ENCODE data around the gene KLHL41.
"Not testable (repeated sequence)": the region's sequence is repeated elsewhere in the genome, so short reads cannot be mapped to it uniquely, and the experiment has no call there.

KLHL41 gene

DNA sequence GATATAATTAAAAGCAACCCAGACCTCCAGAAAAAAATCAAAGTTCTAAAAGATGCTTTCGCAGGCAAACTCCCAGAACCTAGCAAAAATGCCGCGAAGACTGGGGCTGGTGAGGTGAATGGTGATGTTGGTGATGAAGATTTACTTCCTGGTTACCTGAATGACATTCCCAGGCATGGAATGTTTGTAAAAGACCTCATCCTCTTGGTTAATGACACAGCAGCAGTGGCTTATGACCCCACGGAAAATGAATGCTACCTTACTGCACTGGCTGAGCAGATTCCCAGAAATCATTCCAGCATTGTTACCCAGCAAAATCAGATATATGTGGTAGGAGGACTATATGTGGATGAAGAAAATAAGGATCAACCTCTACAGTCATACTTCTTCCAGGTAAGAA is 994 bp downstream of the KLHL41 start:
- DNase-seq (ENCODE audit: low spot score): no peak

DNA sequence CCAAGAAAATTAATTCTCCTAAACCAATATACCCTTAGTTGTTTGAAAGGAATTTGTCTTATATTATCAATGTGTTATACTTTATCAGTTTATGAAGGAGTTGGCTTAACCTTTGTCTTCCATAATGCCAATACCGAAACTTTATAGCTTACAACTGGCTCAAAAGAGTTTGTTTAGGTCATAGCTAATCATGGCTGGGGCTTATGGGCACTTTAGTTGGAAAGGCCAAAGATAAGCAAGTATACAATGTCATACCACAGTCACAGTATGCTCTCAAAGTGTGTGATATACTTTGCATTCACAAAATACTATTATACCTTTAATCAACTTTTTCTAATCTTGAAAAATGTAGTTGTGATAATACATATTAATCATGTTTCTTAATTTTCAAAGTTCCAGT is 2.3 kb downstream of the KLHL41 start:
- no peak for DNase-seq (ENCODE audit: low spot score)

DNA sequence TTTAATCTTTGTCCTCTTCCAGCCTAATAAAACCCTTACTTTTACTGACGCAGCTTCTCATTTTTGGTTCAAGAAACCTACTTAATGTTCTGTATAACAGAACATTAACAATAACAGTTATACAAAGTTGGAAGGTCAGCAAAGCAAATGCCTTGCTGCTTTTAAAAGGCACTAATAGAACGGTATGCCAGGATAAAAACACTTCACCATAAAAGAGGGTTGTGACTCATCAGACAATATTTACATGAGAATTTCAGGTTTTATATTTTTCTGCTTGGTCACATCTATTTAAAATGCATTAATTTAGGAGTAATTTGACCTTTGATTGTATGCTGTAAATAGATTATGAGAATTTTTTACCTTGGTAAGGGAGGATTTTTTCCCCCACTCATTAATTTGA is 3.0 kb downstream of the KLHL41 start:
- no peak for DNase-seq (ENCODE audit: low spot score)

DNA sequence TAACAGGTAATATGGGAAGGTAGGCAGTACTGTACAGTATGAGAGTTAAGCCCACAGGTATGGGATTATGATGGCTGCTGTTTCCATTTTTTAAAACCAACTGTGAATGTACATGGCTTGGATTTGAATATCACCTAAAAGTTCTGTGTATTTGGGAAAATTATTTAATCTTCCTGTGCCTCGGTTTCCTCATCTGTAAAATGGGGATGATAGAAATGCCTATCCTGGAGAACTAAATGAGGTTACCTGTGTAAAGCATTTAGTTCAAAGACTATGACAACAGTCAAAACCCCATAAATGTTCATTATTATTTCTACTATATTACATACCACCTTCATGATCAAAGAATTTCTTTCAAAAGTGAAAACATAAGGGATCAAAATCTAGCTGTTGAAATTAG is 3.6 kb downstream of the KLHL41 start:
- no peak for DNase-seq (ENCODE audit: low spot score)

DNA sequence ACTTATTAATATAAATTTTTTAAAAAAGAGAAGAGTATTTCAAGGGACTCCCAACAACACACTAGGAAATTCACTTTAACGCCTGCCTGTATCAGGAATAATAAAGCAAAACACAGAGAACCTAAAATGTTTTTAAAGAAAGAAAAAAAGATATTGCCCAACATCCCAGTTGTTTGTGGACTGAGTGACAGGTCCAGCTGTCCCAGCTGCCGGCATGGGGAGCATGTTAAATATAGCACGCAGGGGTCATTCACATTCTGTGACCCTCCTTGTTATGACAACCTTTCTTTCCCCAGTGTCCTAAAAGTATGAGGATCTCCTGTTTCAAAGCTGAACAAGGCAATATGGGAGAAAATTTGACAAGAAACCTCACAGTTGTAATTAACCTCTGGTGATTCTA is 4.4 kb downstream of the KLHL41 start:
- no peak for DNase-seq (ENCODE audit: low spot score)

DNA sequence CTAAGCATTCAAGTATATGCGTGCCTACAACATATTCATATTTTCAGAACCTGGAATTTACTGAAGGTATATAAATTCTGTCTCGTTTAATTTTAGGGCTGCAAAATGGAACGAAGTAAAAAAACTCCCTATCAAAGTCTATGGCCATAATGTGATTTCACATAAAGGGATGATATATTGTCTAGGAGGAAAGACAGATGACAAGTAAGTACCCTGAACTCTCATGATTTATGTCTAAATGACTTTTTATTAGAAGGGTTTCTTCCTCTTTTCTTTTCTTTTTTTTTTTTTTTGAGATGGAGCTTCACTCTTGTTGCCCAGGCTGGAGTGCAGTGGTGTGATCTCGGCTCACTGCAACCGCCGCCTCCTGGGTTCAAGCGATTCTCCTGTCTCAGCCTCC is 5.3 kb downstream of the KLHL41 start:
- not testable (repeated sequence) for DNase-seq (ENCODE audit: low spot score)

DNA sequence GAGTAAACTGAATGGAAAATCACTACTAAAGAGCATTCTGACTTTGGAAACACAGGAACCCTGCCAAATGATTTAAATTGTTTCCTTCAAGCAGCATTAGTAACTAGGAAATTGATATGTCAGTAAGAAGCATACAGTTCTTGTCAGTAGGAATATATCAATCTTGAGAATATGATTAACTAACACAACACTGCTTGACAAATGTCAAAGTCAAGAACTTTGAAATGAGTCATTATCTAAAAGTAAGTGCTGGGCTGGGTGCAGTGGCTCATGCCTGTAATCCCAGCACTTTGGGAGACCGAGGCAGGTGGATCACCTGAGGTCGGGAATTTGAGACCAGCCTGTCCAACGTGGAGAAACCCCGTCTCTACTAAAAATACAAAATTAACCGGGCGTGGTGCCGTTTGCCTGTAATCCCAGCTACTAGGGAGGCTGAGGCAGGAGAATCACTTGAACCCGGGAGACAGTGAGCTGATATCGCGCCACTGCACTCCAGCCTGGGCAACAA is 7.0 kb downstream of the KLHL41 start:
- not testable (repeated sequence) for DNase-seq (ENCODE audit: low spot score)

DNA sequence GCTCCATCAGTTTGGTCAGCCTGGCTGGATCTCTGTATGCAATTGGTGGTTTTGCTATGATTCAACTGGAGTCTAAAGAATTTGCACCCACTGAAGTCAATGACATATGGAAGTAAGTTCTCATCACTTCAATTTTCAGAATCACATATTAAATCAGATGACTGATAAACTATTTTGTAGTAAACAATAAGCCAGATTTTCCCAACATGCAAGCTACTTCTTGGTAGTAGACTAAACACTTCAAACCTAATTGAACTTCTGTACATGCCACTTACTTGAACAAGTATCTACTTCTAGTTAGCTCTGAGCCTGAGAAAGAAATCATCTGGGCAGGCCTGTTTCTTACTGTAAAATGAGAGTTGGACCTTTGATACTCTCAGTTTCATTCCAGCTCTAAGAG is 11.4 kb downstream of the KLHL41 start:
- no peak for DNase-seq (ENCODE audit: low spot score)

DNA sequence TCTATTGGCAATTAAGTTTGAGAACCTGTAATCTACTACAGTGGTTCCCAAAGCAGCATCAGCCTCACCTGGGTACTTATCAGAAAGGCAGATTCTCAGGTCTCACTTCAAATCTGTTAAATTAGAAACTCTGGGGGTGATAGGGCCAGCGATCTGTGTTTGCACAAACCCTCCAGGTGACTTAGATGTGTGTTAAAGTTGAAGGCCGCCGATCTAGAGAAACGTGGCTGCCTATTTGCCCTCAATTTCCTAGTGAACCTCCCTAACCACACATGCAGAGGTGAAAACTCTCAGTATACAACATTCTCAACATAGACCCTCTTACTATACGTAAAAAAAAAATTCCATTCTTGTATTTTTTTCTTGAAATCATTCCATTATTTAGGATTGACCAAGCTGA is 14.2 kb downstream of the KLHL41 start:
- DNase-seq (ENCODE audit: low spot score): no peak

DNA sequence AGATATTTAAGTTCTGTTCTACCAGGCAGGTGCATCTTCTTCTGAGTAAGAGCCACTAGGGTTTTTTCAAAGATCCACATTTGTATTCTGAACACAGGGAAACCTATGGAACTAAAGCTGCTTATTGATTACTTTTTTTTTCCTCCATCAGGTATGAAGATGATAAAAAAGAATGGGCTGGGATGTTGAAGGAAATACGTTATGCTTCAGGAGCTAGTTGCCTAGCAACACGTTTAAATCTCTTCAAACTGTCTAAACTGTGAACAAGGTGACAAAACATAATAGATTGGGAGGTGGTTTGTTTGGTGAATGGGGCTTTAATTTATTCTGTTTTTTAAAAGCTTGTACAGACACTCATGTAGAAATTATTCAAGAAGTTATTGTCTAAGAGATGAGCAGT is 15.9 kb downstream of the KLHL41 start:
- no peak for DNase-seq (ENCODE audit: low spot score)

DNA sequence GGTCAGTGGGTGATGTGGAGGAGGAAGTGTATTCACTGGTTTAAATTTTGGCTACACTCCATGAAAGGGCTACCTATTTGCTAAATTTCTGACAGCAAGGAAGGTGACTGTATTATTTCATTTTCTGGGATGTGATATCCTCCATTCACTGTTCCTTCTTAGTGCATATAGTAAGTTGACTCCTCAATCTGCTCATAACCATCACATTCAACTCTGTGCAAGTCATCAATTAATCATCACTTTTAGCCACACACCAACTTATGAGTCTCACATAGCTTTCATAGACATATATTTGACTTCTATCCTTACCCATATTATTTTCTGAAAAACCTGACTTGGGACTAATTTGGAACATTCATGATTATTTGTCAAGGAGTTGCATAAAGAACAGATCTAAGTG is 16.9 kb downstream of the KLHL41 start:
- no peak for DNase-seq (ENCODE audit: low spot score)

DNA sequence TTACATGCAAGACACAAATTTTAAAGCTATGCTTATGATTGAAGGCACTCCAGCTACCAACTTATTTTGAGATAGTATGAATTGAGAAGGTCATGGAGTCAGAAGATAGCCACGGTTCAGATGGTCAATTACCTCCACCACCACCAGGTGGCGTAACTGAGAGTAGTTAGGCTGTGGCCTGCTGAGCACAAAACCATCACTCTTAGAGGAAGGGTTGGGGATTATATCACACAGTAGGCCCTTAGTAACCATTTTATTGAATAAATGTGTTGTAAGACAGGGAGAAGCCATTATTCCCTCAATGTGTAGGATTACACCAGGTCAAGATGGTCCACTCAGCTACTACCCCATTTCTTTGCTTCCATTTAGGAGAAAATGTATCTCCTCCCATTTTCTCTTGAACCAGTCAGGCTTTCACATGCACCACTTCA is 18.8 kb downstream of the KLHL41 start:
- peak; percentile 68 for DNase-seq (ENCODE audit: low spot score)

DNA sequence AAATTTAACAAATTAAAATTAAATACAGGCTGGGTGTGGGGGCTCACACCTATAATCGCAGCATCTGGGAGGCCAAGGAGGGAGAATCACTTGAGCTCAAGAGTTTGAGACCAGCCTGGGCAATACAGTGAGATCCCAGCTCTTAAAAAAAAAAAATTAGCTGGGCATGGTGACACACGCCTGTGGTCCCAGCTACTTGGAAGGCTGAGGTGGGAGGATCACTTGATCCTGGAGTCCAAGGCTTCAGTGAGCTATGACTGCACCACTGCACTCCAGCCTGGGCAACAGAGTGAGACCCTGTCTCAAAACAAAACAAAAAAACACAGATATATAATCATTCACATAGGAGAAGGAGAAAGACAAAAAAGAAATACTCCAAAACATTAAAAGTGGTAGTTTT is 30.0 kb downstream of the KLHL41 start:
- DNase-seq (ENCODE audit: low spot score): not testable (repeated sequence)

DNA sequence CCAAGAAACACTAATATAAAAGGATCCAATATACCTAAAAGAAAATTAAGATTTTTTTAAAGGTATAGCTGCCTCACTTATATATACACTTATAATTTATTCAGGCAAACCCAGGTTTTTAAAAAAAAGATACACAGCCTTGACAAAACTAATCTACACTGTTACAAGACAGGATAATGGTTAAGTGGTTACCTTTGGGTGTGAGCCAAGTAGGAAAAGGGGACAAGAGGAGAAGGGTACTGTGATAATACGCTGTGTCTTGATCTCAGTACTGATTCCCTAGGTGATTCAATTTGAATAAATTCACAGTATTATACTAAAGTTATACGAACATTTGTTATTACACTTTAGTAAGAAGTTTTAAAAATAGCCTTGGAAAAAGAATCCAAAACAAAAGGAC is 30.6 kb downstream of the KLHL41 start:
- no peak for DNase-seq (ENCODE audit: low spot score)

DNA sequence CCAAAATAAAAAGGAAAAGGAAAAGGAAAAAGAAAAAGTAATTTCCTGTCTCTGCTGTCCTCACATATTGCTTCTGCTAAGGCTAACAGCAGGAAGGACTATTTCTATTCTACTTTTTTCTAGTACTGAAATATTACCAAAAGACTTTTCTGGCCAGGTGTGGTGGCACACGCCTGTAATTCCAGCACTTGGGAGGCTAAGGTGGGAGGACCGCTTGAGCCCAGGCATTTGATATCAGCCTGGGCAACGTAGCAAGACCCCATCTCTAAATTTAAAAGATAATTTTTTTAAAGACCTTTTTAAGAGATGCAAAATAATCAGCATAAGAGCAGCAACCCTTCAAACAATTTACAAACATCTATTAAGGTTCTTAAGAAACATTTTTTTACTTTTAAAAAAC is 32.9 kb downstream of the KLHL41 start:
- DNase-seq (ENCODE audit: low spot score): no peak

DNA sequence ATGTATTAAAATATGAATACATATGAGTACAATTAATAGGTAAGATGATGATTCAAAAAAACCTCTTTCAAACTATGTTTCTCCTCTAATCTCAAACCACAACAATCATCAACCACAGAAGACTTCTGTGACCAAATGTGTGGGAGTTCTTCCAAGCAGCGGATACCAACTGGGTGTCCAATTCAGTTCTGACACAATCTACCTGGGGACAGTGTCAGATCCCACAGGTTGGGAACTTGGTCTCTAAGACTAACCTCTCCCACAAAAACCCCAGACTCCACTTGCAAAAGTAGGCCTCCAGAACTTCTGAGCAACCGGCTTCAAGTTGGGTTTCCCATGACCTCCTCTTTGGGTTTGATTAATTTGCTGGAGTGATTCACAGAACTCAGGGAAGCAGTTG is 37.3 kb downstream of the KLHL41 start:
- no peak for DNase-seq (ENCODE audit: low spot score)

DNA sequence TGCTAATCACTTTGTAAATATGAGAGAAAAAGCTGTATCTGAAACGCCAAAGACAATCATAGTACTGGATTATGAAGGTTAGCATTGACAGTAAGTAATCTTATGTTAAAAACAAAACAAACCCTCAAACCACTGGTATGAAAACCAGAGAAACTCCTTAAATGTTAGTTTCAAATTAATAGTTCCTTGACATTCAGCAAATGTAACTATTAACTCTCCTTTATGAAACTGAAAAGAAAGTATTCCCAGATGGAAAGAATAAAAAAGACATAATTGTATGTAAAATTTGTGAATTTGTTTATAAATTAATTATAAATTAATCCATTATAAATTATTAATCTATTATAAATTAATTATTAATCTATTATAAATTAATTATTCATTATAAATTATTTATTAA is 51.9 kb downstream of the KLHL41 start:
- DNase-seq (ENCODE audit: low spot score): no peak

DNA sequence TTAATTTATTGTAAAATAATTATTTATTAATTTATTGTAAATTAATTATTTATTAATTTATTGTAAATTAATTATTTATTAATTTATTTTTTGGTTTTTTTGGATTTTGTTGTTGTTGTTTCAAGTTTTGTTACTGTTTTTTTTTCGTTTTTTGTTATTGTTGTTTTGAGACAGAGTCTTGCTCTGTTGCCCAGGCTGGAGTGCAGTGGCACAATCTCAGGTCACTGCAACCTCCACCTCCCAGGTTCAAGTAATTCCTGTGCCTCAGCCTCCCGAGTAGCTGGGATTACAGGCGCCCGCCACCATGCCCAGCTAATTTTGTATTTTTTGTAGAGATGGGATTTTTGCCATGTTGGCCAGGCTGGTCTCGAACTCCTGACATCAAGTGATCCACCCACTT is 52.6 kb downstream of the KLHL41 start:
- not testable (repeated sequence) for DNase-seq (ENCODE audit: low spot score)

DNA sequence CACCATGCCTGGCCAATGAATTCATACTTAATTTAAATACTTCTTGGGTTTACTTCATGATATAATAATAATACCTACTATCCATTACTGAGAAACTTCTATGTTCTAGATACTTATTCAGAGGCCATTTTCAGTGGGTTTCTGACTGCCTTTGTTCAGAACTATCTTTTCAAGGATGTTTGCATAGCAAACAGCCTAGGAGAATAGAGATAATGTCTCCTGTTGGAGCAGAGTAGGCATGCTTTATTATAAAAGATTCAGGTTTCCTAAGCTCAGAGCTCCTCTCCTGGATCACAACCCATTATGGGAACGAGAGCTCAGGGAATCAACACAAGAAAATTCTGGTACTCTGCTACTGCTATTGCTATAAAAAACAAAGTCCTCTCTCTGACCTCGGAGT is 53.0 kb downstream of the KLHL41 start:
- DNase-seq (ENCODE audit: low spot score): no peak

DNA sequence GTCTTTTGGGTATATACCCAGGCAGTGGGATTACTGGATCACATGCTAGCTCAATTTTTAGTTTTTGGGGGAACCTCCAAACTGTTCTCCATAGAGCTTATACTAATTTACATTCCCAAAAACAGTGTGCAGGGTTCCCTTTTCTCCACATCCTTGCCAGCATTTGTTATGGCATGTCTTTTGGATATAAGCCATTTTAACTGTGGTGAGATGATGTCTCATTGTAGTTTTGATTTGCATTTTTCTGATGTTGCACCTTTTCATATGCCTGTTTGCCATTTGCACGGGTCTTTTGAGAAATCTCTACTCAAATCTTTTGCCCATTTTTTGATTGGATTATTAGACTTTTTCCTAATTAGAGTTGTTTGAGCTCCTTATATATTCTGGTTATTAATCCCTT is 56.2 kb downstream of the KLHL41 start:
- DNase-seq (ENCODE audit: low spot score): no peak

DNA sequence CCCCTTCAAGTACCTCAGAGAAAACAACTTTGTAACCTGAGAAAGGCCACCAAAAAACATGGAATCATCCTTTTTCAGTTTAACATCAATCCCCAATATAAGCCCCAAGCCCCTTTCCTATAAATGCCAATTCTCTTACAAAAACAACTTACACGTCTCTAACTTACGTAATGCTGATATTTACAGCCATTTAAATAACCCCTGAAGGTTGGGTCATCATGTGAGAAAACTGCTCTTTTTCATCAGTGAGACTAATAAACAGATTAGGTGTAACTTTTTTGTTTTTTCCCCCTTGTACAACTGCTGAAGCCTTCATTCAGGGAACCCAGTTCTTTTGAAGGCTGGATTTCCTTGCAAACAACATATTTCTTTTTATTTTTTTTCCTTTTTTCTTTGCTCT is 60.4 kb downstream of the KLHL41 start:
- DNase-seq (ENCODE audit: low spot score): no peak

DNA sequence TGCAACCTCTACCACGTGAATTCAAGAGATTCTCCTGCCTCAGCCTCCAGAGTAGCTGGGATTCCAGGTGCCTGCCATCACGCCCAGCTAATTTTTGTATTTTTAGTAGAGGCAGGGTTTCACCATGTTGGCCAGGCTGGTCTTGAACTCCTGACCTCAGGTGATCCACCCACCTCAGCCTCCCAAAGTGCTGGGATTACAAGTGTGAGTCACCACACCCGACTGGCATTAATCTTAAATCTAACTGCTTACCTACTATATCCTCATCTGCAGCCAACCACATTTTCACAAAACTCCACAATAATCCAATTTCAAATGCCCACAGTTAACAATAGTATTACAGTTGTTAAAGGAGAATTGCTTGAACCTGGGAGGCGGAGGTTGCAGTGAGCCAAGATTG is 61.2 kb downstream of the KLHL41 start:
- not testable (repeated sequence) for DNase-seq (ENCODE audit: low spot score)

DNA sequence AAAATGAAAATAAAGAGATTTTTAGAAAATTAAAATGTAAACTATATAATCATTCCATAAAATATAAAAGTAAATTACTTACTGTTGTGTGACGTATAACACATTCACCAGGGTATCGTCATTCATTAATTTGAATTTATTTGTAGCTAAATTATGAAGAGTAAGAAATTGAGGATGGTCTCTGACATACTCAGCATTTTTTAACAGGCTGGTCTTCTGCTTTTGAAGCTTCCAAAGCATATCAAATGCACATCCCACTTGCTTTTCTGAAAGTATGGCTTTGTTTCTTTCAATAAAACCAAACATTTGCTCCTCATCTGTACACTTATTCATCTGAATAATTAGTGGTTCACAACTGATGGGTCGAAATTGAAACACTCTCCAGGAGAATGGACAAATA is 62.1 kb downstream of the KLHL41 start:
- no peak for DNase-seq (ENCODE audit: low spot score)

DNA sequence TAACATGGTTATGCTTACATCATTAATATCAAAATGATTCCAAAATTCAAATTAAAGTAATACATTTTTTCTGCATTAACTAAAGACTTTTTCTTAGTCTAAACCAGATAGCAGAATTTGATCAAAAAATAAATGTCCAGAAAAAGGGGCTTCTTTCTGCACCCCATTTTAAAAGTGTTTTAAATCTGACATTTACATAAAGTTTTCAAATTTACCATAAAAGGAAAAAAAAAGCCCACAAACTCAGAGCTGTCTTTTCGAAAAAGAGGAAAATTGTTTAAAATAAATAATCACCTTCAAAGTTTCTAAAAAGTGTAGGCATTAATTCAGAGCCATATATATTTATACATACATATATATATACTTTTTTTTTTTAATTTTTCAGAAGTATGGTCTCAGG is 62.7 kb downstream of the KLHL41 start:
- no peak for DNase-seq (ENCODE audit: low spot score)

DNA sequence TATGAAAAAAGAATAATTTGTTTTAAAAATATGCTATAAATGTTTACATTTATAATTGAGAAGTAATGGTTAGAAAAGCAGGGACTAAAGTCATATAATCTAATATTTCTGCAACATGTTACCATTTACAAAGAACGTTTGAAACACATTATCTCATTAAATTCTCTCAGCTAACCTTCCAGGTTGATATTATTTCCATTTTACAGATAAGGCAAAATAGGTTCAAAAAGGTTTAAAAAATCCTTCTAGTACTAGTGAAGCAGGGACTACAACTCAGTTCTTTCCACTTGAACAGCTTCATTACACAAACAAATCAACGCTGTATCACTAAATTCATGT is 63.3 kb downstream of the KLHL41 start:
- no peak for DNase-seq (ENCODE audit: low spot score)

All from ecto neural progenitor cell (in vitro differentiated cells).